Left ventricle myocardium inferior (tissue), 1 donor: ENCODE results near the gene TMPRSS15. TPM values are rescaled to one million over a fixed set of nuclear protein-coding genes. Genes with fewer than 3 reads are reported as not detected.

Source experiments
- DNase-seq: peaks from one replicate; pipeline ENCODE4 v3.0.0-alpha.2; 2020
- H3K27ac ChIP-seq: fragments of 200-600 bp; replicated peaks from 2 replicates; pipeline ENCODE4 v1.8.0; 2021
- H3K27me3 ChIP-seq: fragments of 200-600 bp; 2 replicates; pipeline ENCODE4 v1.8.0; 2021; ENCODE audit warnings: low read depth
- H3K36me3 ChIP-seq: fragments of 200-600 bp; 2 replicates; pipeline ENCODE4 v1.8.0; 2021
- H3K4me1 ChIP-seq: fragments of 200-600 bp; 2 replicates; pipeline ENCODE4 v1.8.0; 2021
- H3K4me3 ChIP-seq: fragments of 200-600 bp; 2 replicates; pipeline ENCODE4 v1.8.0; 2021; ENCODE audit warnings: mild to moderate bottlenecking, moderate library complexity
- H3K9me3 ChIP-seq: fragments of 200-600 bp; replicated peaks from 2 replicates; pipeline ENCODE4 v1.8.0; 2021
- CTCF ChIP-seq: fragments of 200-600 bp; IDR thresholded peaks from 2 replicates; pipeline ENCODE4 v1.8.0; 2021; ENCODE audit warnings: antibody characterized with exemption, mild to moderate bottlenecking, borderline replicate concordance
- intact Hi-C: fragments of 100-400 bp; cut with micrococcal nuclease; formaldehyde crosslinking; loops from one replicate; pipeline ENCODE4 v1.11.0; 2022
- total RNA-seq: library from RNA; stranded (reverse); fragmentation: NEBNext Ultra II Directional; extraction: Animal tissue kit (Norgen Biotek cat#: 25700); gene quantifications from one replicate; pipeline ENCODE4 v1.2.1, GENCODE V29; 2021
- donor health status: DM: no; HTN: yes; CAD: no; lungs with severe emphysema.

The TMPRSS15 gene
- total RNA-seq, 1 donor from 2014 or later, result not detected

DNA sequence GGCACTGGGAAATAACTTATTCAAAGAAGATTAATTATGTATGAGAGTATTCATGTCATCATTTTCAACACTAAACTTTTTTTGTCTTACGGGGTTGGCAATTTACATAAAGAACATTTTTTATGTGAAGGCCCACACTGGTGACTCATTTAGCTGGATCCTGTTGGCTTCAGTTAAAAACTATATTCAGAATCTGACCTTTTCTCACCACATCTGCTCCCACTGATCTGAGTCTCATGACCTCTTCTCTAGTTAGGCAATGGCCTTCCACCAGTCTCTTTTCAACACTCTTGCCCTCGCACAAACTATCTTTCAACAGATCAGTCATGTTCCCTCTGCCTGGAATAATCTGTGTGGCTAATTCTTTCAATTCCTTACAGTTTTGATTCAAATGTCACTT, 53.4 kb downstream of the TMPRSS15 start:
- H3K9me3 ChIP-seq, result no peaks in the 10 kb centered on the region
- no peak overlapping the region for H3K4me3 ChIP-seq
- H3K36me3 ChIP-seq, result no peaks in the 10 kb centered on the region
- TF ChIP-seq CTCF, result no peak
- intact Hi-C loops, result no loop called here
- no peak overlapping the region for H3K27ac ChIP-seq
- H3K27me3 ChIP-seq, result no peaks in the 10 kb centered on the region
- no peaks in the 10 kb centered on the region for H3K4me1 ChIP-seq
- DNase-seq, result no peak

DNA sequence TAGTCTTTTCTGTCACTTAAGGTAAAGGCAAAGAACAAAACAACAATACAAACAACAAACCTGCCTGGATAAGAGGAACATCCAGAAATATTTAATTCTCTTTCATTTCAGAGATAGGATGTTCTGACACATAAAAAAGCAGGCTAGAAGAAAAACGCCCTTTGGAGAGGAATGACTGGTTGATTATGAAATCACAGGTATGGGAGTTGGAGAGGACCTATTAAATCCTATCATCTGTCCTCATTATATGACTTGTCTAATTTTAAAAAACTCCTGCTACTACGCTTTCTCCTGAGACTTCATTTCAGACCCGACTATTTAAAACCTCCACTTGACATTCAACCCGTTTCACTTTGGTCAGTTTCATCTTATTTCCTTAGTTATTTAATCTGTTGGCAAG, 54.1 kb downstream of the TMPRSS15 start:
- no peak for DNase-seq
- no peaks in the 10 kb centered on the region for H3K9me3 ChIP-seq
- intact Hi-C loops, result no loop called here
- no peaks in the 10 kb centered on the region for H3K27me3 ChIP-seq
- H3K4me3 ChIP-seq, result no peak overlapping the region
- H3K36me3 ChIP-seq, result no peaks in the 10 kb centered on the region
- no peak for TF ChIP-seq CTCF
- no peak overlapping the region for H3K27ac ChIP-seq
- no peaks in the 10 kb centered on the region for H3K4me1 ChIP-seq

GRCh38 chr21:18340387-18340942, 63.1 kb downstream of the TMPRSS15 start:
- intact Hi-C loops, result no loop called here
- Histone ChIP-seq H3K4me1 (no peaks in the 10 kb centered on the region), H3K27me3 (no peaks in the 10 kb centered on the region), H3K36me3 (no peaks in the 10 kb centered on the region), H3K4me3 (no peak overlapping the region), H3K27ac (no peak overlapping the region), H3K9me3 (no peaks in the 10 kb centered on the region)
- DNase-seq, result no peak
- no peak for TF ChIP-seq CTCF

- Histone ChIP-seq H3K27ac (no peak overlapping the region), H3K36me3 (no peaks in the 10 kb centered on the region), H3K4me1 (no peaks in the 10 kb centered on the region), H3K9me3 (no peaks in the 10 kb centered on the region), H3K27me3 (no peaks in the 10 kb centered on the region), H3K4me3 (no peak overlapping the region)
- no peak for DNase-seq
- intact Hi-C loops, result no loop called here
- TF ChIP-seq CTCF, result no peak
These were observed 67.8 kb downstream of the TMPRSS15 start for GRCh38 chr21:18335651-18336236.

DNA sequence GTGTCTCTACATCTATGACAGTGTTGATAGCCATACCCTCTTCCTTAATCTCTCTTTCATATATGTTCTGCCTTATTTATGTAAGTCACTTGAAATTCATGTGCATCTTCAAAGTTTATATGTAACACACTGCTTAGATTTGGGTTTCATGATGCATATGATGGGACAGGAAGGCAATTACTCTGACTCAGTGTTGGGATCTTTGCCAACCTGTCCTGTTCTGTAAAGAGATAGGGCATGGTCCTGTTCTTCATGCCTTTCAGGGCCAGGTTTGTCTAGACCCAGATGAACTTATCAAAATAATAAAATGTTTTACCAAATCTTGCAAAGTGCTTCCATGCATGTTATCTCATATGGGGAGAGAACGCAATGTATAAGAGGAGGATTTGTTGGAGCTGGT, 69.5 kb downstream of the TMPRSS15 start:
- Histone ChIP-seq H3K36me3 (no peaks in the 10 kb centered on the region), H3K4me3 (no peak overlapping the region), H3K9me3 (no peaks in the 10 kb centered on the region), H3K4me1 (no peaks in the 10 kb centered on the region), H3K27ac (no peak overlapping the region), H3K27me3 (no peaks in the 10 kb centered on the region)
- no peak for TF ChIP-seq CTCF
- intact Hi-C loops, result no loop called here
- DNase-seq, result no peak

DNA sequence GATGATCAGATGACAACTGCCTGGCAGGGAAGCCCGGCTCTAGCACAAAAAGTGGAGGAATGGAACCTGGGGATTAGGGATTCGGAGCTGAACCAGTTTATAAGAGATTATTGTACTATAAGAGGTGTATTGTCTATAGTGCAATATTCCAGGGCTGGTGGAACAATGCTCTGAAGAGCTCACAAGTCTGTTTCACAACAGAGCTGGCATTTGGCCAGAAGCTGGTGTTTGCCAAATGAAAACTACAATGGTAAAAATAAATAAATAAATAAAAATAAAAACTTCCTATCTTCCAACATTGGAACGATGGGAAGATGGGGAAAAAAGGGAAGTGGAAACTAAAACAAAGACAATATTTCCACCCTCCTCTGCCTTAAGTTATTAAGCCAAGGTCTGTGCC, 85.4 kb downstream of the TMPRSS15 start:
- no peak overlapping the region for H3K4me3 ChIP-seq
- DNase-seq, result no peak

More for the DNA sequence above, 85.4 kb downstream of the TMPRSS15 start:
- H3K4me1 ChIP-seq, result no peaks in the 10 kb centered on the region
- no peaks in the 10 kb centered on the region for H3K36me3 ChIP-seq
- intact Hi-C loops, result no loop called here
- H3K27me3 ChIP-seq, result no peaks in the 10 kb centered on the region
- H3K27ac ChIP-seq, result no peak overlapping the region
- TF ChIP-seq CTCF, result no peak
- peaks cover 16% of the 10 kb centered on the region for H3K9me3 ChIP-seq
